SK-N-SH (cell line): ENCODE data around the gene FEM1C. TPM values are rescaled to one million over a fixed set of nuclear protein-coding genes. Genes with fewer than 3 reads are reported as not detected.

Experiments used
- CTCF ChIA-PET: fragments of 300-600, 350-600 bp; formaldehyde crosslinking; extraction: SDS; loops from one replicate; lab custom pipeline; 2021; lab: Yijun Ruan, JAX
- POLR2A ChIA-PET: fragments of 350-600 bp; sonication (Branson Sonifier 250); formaldehyde crosslinking; extraction: SDS; loops from one replicate; lab custom pipeline; 2020; ENCODE audit warnings: antibody characterized with exemption, inconsistent platforms; lab: Yijun Ruan, JAX
- DNase-seq: peaks from one replicate; pipeline ENCODE4 v3.0.0; 2012
- H2AFZ ChIP-seq: fragments of 200-600 bp; sonication (generic); 2 replicates; pipeline ENCODE4 v1.8.1; 2016; ENCODE audit warnings: antibody characterized with exemption, mild to moderate bottlenecking, low read depth
- H3F3A ChIP-seq: fragments of 200-600 bp; sonication (generic); replicated peaks from 2 replicates; pipeline ENCODE3; 2016; ENCODE audit warnings: antibody characterized with exemption, mild to moderate bottlenecking; ENCODE audit not compliant: insufficient read depth
- H3K27ac ChIP-seq, 2 experiments: fragments of 200-500 bp in 1 of 2; fragments of 200-600 bp in 1 of 2; sonication (Bioruptor generic) in 1 of 2; sonication (generic), shearing (Covaris generic) in 1 of 2; 2 replicates each; pipeline versions ENCODE4 v1.5.1 to v1.6.1; 2014 to 2016; ENCODE audit warnings: low read depth in 2 of 2, inconsistent platforms in 1 of 2, low read length in 1 of 2, mild to moderate bottlenecking in 1 of 2, mixed read lengths in 1 of 2
- H3K27me3 ChIP-seq: fragments of 200-600 bp; sonication (generic), shearing (Covaris generic); 2 replicates; pipeline ENCODE4 v1.6.1; 2016; ENCODE audit warnings: mixed run types; ENCODE audit not compliant: insufficient read depth
- H3K36me3 ChIP-seq, 2 experiments: fragments of 200-500 bp in 1 of 2; fragments of 200-600 bp in 1 of 2; sonication (Bioruptor generic) in 1 of 2; sonication (generic) in 1 of 2; replicated peaks in 1 of 2; 2 replicates each; pipeline versions ENCODE3 to v1.5.1; 2014 to 2016; ENCODE audit warnings: low read length in 1 of 2, mild to moderate bottlenecking in 1 of 2; ENCODE audit not compliant: insufficient read depth in 2 of 2, control insufficient read depth in 1 of 2
- H3K4me1 ChIP-seq, 2 experiments: fragments of 200-500 bp in 1 of 2; fragments of 200-600 bp in 1 of 2; sonication (Bioruptor generic) in 1 of 2; sonication (generic), shearing (Covaris generic) in 1 of 2; 2 replicates each; pipeline versions ENCODE4 v1.5.1 to v1.6.1; 2014 to 2016; ENCODE audit warnings: low read depth in 1 of 2, low read length in 1 of 2, mixed run types in 1 of 2; ENCODE audit not compliant: insufficient read depth in 2 of 2, control insufficient read depth in 1 of 2
- H3K4me2 ChIP-seq: fragments of 200-600 bp; sonication (generic), shearing (Covaris generic); 2 replicates; pipeline ENCODE4 v1.6.1; 2017; ENCODE audit warnings: mixed run types
- H3K4me3 ChIP-seq, 2 experiments: fragments of 200-500 bp in 1 of 2; fragments of 200-600 bp in 1 of 2; sonication (Bioruptor generic) in 1 of 2; sonication (generic), shearing (Covaris generic) in 1 of 2; 2 replicates each; pipeline versions ENCODE4 v1.5.1 to v1.8.1; 2014 to 2016; ENCODE audit warnings: low read depth in 2 of 2, inconsistent platforms in 1 of 2, low read length in 1 of 2, mild to moderate bottlenecking in 1 of 2, mixed read lengths in 1 of 2, moderate library complexity in 1 of 2
- H3K79me2 ChIP-seq: fragments of 200-600 bp; sonication (generic); 2 replicates; pipeline ENCODE4 v1.8.1; 2017; ENCODE audit warnings: mild to moderate bottlenecking; ENCODE audit not compliant: insufficient read depth
- H3K9ac ChIP-seq: fragments of 200-600 bp; sonication (generic); 2 replicates; pipeline ENCODE4 v1.6.1; 2017; ENCODE audit warnings: mixed run types
- H3K9me2 ChIP-seq: fragments of 200-600 bp; sonication (generic); 2 replicates; pipeline ENCODE4 v1.6.1; 2017; ENCODE audit warnings: mixed run types
- H3K9me3 ChIP-seq: fragments of 200-600 bp; sonication (generic); 2 replicates; pipeline ENCODE4 v1.6.1; 2017; ENCODE audit warnings: mixed run types, mild to moderate bottlenecking, moderate library complexity
- H4K20me1 ChIP-seq: fragments of 200-600 bp; sonication (generic); 2 replicates; pipeline ENCODE4 v1.6.1; 2017; ENCODE audit warnings: mild to moderate bottlenecking, mixed run types; ENCODE audit not compliant: insufficient read depth
- CHD2 ChIP-seq: fragments of 150-350 bp; IDR thresholded peaks from 2 replicates; pipeline ENCODE4 v1.6.1; 2018; ENCODE audit warnings: low read length; ENCODE audit not compliant: partially characterized antibody
- EP300 ChIP-seq, 2 experiments: IDR thresholded peaks; 2 replicates each; pipeline versions ENCODE4 v1.4.0 to v1.6.1; 2012; ENCODE audit warnings: borderline replicate concordance in 1 of 2, low read depth in 1 of 2, low read length in 1 of 2
- EZH2phosphoT487 ChIP-seq: fragments of 200-600 bp; sonication (generic); IDR thresholded peaks from 2 replicates; pipeline ENCODE4 v1.6.1; 2017; ENCODE audit warnings: low read depth, mixed run types, mild to moderate bottlenecking, antibody characterized with exemption, moderate library complexity, borderline replicate concordance
- GABPA ChIP-seq: IDR thresholded peaks from 2 replicates; pipeline ENCODE4 v1.4.0; 2012; ENCODE audit warnings: low read depth, mild to moderate bottlenecking
- JUND ChIP-seq: IDR thresholded peaks from 2 replicates; pipeline ENCODE4 v1.4.0; 2012
- MEF2A ChIP-seq: IDR thresholded peaks from 2 replicates; pipeline ENCODE4 v1.4.0; 2012; ENCODE audit warnings: low read depth, borderline replicate concordance
- MXI1 ChIP-seq: IDR thresholded peaks from 2 replicates; pipeline ENCODE4 v1.6.1; 2012; ENCODE audit warnings: mild to moderate bottlenecking, low read depth, low read length, improper control_type of control experiment
- POLR2AphosphoS5 ChIP-seq: IDR thresholded peaks from 2 replicates; pipeline ENCODE4 v1.6.1; 2012; ENCODE audit warnings: low read depth, low read length
- RCOR1 ChIP-seq: fragments of 150-350 bp; IDR thresholded peaks from 2 replicates; pipeline ENCODE4 v1.6.1; 2017; ENCODE audit warnings: antibody characterized with exemption, low read length
- RXRA ChIP-seq: IDR thresholded peaks from 2 replicates; pipeline ENCODE4 v1.4.0; 2012; ENCODE audit warnings: low read depth, mild to moderate bottlenecking, borderline replicate concordance
- SMC3 ChIP-seq: IDR thresholded peaks from 2 replicates; pipeline ENCODE4 v1.6.1; 2012; ENCODE audit warnings: low read depth, low read length, improper control_type of control experiment
- TAF1 ChIP-seq: IDR thresholded peaks from 2 replicates; pipeline ENCODE4 v1.6.1; 2012; ENCODE audit warnings: low read depth, mild to moderate bottlenecking, low read length, moderate library complexity, borderline replicate concordance
- TCF12 ChIP-seq: IDR thresholded peaks from 2 replicates; pipeline ENCODE4 v1.4.0; 2012
- YY1 ChIP-seq: IDR thresholded peaks from 2 replicates; pipeline ENCODE4 v1.4.0; 2012; ENCODE audit warnings: low read depth, mild to moderate bottlenecking
- WGBS: methylation state at CpG from one replicate; pipeline ENCODE4 v1.1.6; 2017; ENCODE audit warnings: low lambda C conversion rate; 5-methylcytosine and 5-hydroxymethylcytosine counted together
- polyA plus RNA-seq, 3 experiments: library from polyadenylated mRNA; depleted of rRNA; stranded (reverse); fragments of >200 nt; gene quantifications; 2 replicates each; pipeline ENCODE4 v1.2.3, GENCODE V29; 2012
- TF ChIP-seq, protein P1 (sequence below): IDR thresholded peaks from 2 replicates; pipeline ENCODE4; 2012
- TF ChIP-seq, protein P2 (sequence below): fragments of 200-600 bp; sonication (generic); IDR thresholded peaks from 2 replicates; pipeline ENCODE4 v1.6.1; 2017; ENCODE audit warnings: antibody characterized with exemption, mild to moderate bottlenecking, moderate library complexity
- TF ChIP-seq, protein P3 (sequence below): IDR thresholded peaks from 2 replicates; pipeline ENCODE4 v1.6.1; 2012; ENCODE audit warnings: mild to moderate bottlenecking, low read depth, low read length, moderate library complexity

FEM1C gene
- polyA plus RNA-seq, 1 of the 3 experiments (the other 2 are of a cell fraction), result 2.8 TPM

DNA sequence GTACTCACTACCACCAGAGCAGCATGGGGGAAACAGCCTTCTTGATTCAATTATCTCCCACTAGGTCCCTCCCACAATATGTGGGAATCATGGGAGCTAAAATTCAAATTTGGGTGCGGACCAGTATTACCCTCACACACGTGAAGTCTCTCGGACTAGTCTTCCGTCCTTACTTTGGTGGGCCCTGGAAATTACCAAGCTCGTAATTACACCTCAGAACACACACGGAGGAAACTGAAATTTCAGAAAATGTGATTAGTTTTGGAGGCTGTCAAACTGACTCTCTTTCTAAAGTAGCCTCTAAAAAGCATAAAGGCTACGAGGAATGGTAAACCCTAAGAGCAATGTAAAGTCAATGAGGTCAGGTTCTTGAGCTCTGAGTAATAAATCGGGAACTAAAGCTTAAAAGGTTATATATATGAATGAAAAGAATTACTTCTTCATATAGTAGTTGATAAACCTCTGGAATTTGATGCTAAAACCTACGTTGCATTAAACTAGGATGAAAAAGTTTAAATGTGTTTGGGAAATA, 842 bp upstream of the FEM1C start:
- H3K4me2 ChIP-seq, result 0 out of 2 replicates have a peak overlapping the region, but pooled peaks have one; percentile 41
- no peaks in the 10 kb centered on the region for H3F3A ChIP-seq
- WGBS, result over 99% methylated on average over 9 of the region's 9 CpGs

More for the DNA sequence above, 842 bp upstream of the FEM1C start:
- Histone ChIP-seq H2AFZ (peak overlapping the region; percentile 92), H3K4me1 (peaks cover 0 to 11% of the 10 kb centered on the region in 2 experiments; a peak in 2 of 4 replicates), H4K20me1 (peaks cover 34% of the 10 kb centered on the region), H3K9ac (peak overlapping the region; percentile 57), H3K36me3 (peaks cover 21 to 22% of the 10 kb centered on the region in 2 experiments), H3K27ac (peak overlapping the region; percentile 61 to 72; a peak in 3 of 4 replicates), H3K9me3 (peaks cover 10% of the 10 kb centered on the region), H3K79me2 (peaks cover 40% of the 10 kb centered on the region)
- ChIA-PET POLR2A (interaction anchor here (1.1 to 2.0 kb wide), 2 partner anchors 38 to 250 kb away, joined by 3 to 9 read pairs; partner anchors contain the start of gene CCDC112), CTCF (interaction anchor here (1.0 to 3.5 kb wide), 2 partner anchors 29 to 80 kb away, joined by 3 to 9 read pairs; no protein-coding TSS in a partner anchor)
- DNase-seq, result no peak
- no peak for TF ChIP-seq MEF2A
- no peak for TF ChIP-seq CHD2
- no peak for TF ChIP-seq RCOR1
- TF ChIP-seq, protein P1, sequence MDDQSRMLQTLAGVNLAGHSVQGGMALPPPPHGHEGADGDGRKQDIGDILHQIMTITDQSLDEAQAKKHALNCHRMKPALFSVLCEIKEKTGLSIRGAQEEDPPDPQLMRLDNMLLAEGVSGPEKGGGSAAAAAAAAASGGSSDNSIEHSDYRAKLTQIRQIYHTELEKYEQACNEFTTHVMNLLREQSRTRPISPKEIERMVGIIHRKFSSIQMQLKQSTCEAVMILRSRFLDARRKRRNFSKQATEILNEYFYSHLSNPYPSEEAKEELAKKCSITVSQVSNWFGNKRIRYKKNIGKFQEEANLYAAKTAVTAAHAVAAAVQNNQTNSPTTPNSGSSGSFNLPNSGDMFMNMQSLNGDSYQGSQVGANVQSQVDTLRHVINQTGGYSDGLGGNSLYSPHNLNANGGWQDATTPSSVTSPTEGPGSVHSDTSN, result no peak
- no peak for TF ChIP-seq POLR2AphosphoS5
- no peak for TF ChIP-seq SMC3
- TF ChIP-seq EP300 (IDR thresholded peaks at IDR 0.05; ENCODE audit: borderline replicate concordance in 1 of 2, low read depth in 1 of 2, low read length in 1 of 2), result no peak
- no peak for TF ChIP-seq GABPA
- no peak for TF ChIP-seq MXI1
- no peak for TF ChIP-seq TCF12
- no peak for TF ChIP-seq EZH2phosphoT487
- no peak for TF ChIP-seq YY1
- TF ChIP-seq RXRA, result no peak
- no peak for TF ChIP-seq JUND
- TF ChIP-seq, protein P2, sequence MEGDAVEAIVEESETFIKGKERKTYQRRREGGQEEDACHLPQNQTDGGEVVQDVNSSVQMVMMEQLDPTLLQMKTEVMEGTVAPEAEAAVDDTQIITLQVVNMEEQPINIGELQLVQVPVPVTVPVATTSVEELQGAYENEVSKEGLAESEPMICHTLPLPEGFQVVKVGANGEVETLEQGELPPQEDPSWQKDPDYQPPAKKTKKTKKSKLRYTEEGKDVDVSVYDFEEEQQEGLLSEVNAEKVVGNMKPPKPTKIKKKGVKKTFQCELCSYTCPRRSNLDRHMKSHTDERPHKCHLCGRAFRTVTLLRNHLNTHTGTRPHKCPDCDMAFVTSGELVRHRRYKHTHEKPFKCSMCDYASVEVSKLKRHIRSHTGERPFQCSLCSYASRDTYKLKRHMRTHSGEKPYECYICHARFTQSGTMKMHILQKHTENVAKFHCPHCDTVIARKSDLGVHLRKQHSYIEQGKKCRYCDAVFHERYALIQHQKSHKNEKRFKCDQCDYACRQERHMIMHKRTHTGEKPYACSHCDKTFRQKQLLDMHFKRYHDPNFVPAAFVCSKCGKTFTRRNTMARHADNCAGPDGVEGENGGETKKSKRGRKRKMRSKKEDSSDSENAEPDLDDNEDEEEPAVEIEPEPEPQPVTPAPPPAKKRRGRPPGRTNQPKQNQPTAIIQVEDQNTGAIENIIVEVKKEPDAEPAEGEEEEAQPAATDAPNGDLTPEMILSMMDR, result no peak
- no peak for TF ChIP-seq TAF1
- TF ChIP-seq, protein P3, sequence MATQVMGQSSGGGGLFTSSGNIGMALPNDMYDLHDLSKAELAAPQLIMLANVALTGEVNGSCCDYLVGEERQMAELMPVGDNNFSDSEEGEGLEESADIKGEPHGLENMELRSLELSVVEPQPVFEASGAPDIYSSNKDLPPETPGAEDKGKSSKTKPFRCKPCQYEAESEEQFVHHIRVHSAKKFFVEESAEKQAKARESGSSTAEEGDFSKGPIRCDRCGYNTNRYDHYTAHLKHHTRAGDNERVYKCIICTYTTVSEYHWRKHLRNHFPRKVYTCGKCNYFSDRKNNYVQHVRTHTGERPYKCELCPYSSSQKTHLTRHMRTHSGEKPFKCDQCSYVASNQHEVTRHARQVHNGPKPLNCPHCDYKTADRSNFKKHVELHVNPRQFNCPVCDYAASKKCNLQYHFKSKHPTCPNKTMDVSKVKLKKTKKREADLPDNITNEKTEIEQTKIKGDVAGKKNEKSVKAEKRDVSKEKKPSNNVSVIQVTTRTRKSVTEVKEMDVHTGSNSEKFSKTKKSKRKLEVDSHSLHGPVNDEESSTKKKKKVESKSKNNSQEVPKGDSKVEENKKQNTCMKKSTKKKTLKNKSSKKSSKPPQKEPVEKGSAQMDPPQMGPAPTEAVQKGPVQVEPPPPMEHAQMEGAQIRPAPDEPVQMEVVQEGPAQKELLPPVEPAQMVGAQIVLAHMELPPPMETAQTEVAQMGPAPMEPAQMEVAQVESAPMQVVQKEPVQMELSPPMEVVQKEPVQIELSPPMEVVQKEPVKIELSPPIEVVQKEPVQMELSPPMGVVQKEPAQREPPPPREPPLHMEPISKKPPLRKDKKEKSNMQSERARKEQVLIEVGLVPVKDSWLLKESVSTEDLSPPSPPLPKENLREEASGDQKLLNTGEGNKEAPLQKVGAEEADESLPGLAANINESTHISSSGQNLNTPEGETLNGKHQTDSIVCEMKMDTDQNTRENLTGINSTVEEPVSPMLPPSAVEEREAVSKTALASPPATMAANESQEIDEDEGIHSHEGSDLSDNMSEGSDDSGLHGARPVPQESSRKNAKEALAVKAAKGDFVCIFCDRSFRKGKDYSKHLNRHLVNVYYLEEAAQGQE, result no peak
- TF ChIP-seq, all 33 proteins: peak for 0
- Histone ChIP-seq H3K9me2 (no peaks in the 10 kb centered on the region), H3K4me3 (peak overlapping the region; percentile 26 to 35; a peak in 1 of 4 replicates), H3K27me3 (no peaks in the 10 kb centered on the region)
